Vagina (tissue), 2 donors: Measurements from ENCODE around the gene EIF3I.

Experiments used
- CTCF ChIP-seq, 3 experiments: fragments of 450-650 bp in 2 of 3; fragments of 200-600 bp in 1 of 3; sonication (generic) in 1 of 3; IDR thresholded peaks; one replicate each; pipeline ENCODE4 v1.5.1; 2017 to 2019; ENCODE audit warnings: antibody characterized with exemption in 3 of 3, mild to moderate bottlenecking in 2 of 3, moderate library complexity in 2 of 3
- POLR2A ChIP-seq, 2 donors: fragments of 450-650 bp; IDR thresholded peaks; one replicate each; pipeline ENCODE4 v1.6.1; 2017; ENCODE audit warnings: antibody characterized with exemption in 2 of 2, mild to moderate bottlenecking in 2 of 2, moderate library complexity in 2 of 2
- POLR2AphosphoS5 ChIP-seq, 2 donors: sonication (generic); formaldehyde crosslinking; IDR thresholded peaks; one replicate each; pipeline ENCODE4 v1.9.0; 2017; ENCODE audit warnings: antibody characterized with exemption in 2 of 2, mild to moderate bottlenecking in 2 of 2, low read depth in 1 of 2; ENCODE audit not compliant: insufficient read depth in 1 of 2

- TF ChIP-seq CTCF (IDR thresholded peaks at IDR 0.05) (no peak), POLR2A (IDR thresholded peaks at IDR 0.05) (no peak), POLR2AphosphoS5 (IDR thresholded peaks at IDR 0.05; ENCODE audit: insufficient read depth in 1 of 2, low read depth in 1 of 2) (no peak)
These were observed 5.6 kb upstream of the EIF3I start for GRCh38 chr1:32216566-32216965.
